HCT116 (cell line): Measurements from ENCODE around the gene RIN3. TPM values are rescaled to one million over a fixed set of nuclear protein-coding genes. Genes with fewer than 3 reads are reported as not detected.

ENCODE experiments used
- ATF3 ChIP-seq: IDR thresholded peaks from 2 replicates; pipeline ENCODE4 v1.6.1; 2012
- EZH2 ChIP-seq: fragments of 200-600 bp; sonication (generic); IDR thresholded peaks from 2 replicates; pipeline ENCODE4 v1.6.1; 2017; ENCODE audit warnings: antibody characterized with exemption, mixed run types
- FOSL1 ChIP-seq: IDR thresholded peaks from 2 replicates; pipeline ENCODE4 v1.6.1; 2012; ENCODE audit warnings: low read depth
- JUND ChIP-seq: IDR thresholded peaks from 2 replicates; pipeline ENCODE4 v1.6.1; 2012
- POLR2A ChIP-seq: IDR thresholded peaks from 2 replicates; pipeline ENCODE4 v1.7.0; 2011; ENCODE audit warnings: borderline replicate concordance; ENCODE audit not compliant: insufficient read depth, insufficient read length; ENCODE audit errors: extremely low read depth
- RAD21 ChIP-seq: IDR thresholded peaks from 2 replicates; pipeline ENCODE4 v1.6.1; 2012; ENCODE audit warnings: low read depth, mild to moderate bottlenecking
- REST ChIP-seq: IDR thresholded peaks from 2 replicates; pipeline ENCODE4 v1.6.1; 2012; ENCODE audit warnings: low read depth
- SRF ChIP-seq: IDR thresholded peaks from 2 replicates; pipeline ENCODE4 v1.6.1; 2012; ENCODE audit warnings: low read depth
- TCF7L2 ChIP-seq: IDR thresholded peaks from 2 replicates; pipeline ENCODE4 v1.7.0; 2011; ENCODE audit warnings: borderline replicate concordance, inconsistent platforms; ENCODE audit not compliant: insufficient read depth, insufficient read length; ENCODE audit errors: extremely low read depth
- ZBTB33 ChIP-seq: IDR thresholded peaks from 2 replicates; pipeline ENCODE4 v1.6.1; 2011; ENCODE audit warnings: mild to moderate bottlenecking, low read length, moderate library complexity; ENCODE audit not compliant: insufficient replicate concordance; ENCODE audit errors: extremely low read depth
- ZNF274 ChIP-seq: fragments of 200-500 bp; sonication (Bioruptor generic); IDR thresholded peaks from 2 replicates; pipeline ENCODE4 v1.6.1; 2014; ENCODE audit warnings: mild to moderate bottlenecking, low read depth, low read length, inconsistent platforms
- total RNA-seq: library from RNA; stranded (reverse); gene quantifications from one replicate; pipeline ENCODE4 v1.2.1, GENCODE V29; 2021; ENCODE audit not compliant: unreplicated experiment

Gene RIN3
- total RNA-seq, 1 experiment from 2014 or later = 22.2 TPM

GRCh38 chr14:92651758-92652406 lies 138.3 kb downstream of the RIN3 start (continued):
- no peak for TF ChIP-seq REST
- TF ChIP-seq ZBTB33 = no peak
- no peak for TF ChIP-seq TCF7L2
- TF ChIP-seq EZH2 = no peak
- no peak for TF ChIP-seq JUND
- TF ChIP-seq SRF = no peak
- TF ChIP-seq RAD21 = no peak
- TF ChIP-seq FOSL1 = no peak
- TF ChIP-seq ZNF274 = no peak
- no peak for TF ChIP-seq ATF3
- TF ChIP-seq POLR2A = no peak
